NK-92 (cell line): ENCODE results near the gene PHF3.

Experiments
- DNase-seq: peaks from one replicate; lab custom pipeline; 2025; ENCODE audit not compliant: unreplicated experiment; lab: John Stamatoyannopoulos, UW

The PHF3 gene

GRCh38 chr6:63643862-63644261 is 8.3 kb downstream of the PHF3 start:
- no peak for DNase-seq

- DNase-seq = no peak
Observed at GRCh38 chr6:63644668-63645326, 9.2 kb downstream of the PHF3 start.

DNA sequence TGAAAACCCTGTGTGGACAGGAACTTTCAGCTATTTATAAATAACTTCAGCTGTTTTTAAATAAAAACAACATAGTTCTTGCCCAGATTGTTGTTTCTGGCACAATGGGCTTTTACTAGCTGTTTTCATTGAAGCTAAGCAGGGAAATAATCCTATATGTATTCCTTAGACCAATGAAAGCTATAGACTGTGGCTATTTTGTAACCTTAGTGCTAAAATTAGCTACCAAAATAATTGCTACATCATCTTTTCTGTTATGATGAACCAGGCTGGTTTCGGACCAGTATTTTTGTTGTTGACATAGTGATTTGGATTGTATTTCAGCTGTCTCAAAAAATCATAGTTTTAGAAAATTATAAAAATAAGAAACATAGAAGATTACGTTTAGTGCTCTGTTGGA is 13.7 kb downstream of the PHF3 start:
- DNase-seq = no peak

- DNase-seq = no peak
Observed at GRCh38 chr6:63649847-63650265, 14.3 kb downstream of the PHF3 start.

- no peak for DNase-seq
Observed at GRCh38 chr6:63652980-63653379, 17.4 kb downstream of the PHF3 start.

GRCh38 chr6:63660757-63661156 is 25.2 kb downstream of the PHF3 start:
- DNase-seq = no peak

- no peak for DNase-seq
Observed at GRCh38 chr6:63661769-63662168, 26.2 kb downstream of the PHF3 start.

DNA sequence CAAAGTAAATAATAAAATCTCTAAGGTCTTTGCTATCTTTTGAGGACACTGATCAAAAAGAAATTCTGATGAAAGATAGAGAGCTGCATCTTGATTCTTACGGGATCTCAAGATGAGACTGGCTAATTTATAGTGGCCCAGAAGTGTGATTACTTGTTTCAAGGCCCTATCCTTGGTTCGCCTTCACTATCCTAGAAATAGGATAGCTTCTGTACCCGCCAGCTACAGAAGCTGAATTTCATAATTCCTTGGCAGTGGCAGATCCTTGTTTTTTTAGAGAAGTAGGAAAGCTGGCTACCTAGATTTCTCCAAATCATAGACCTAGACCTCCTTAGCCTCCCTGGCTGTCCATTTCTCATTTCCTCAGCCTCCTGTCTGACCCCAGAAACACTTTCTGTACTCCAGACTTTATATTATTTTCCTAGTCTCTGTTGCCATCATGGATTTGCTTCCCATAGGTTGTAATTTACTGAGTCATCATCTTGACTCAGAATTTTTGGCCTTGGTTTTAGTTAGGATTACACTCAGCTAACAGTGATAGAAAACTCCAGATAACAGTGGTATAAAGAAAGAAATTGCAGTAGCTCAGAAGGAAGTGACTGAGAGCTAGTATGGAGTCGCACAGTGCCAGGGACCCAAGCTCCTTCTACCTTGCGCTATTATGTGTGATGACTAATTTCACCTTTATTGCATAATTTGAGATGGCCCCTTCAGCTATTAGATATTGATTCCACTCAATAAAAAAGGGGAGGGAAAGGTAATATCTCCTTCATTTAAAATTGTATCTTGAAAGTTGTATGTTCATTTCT is 27.7 kb downstream of the PHF3 start:
- DNase-seq = no peak

DNA sequence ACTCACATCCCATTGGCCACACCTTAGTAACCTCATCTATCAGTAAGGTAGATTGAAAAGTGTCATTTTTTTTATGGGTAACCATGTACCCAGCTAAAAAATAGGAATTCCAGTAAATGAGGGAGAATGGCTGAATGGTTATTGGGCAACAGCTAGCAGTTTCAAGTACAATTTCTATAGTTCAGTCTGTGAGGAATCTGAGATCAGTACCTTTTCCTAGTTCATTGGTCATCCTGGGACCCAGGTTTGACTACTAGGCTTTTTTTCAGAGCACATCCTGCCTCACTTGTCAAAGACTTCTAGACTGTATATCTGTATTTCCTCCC is 28.3 kb downstream of the PHF3 start:
- DNase-seq = no peak

DNA sequence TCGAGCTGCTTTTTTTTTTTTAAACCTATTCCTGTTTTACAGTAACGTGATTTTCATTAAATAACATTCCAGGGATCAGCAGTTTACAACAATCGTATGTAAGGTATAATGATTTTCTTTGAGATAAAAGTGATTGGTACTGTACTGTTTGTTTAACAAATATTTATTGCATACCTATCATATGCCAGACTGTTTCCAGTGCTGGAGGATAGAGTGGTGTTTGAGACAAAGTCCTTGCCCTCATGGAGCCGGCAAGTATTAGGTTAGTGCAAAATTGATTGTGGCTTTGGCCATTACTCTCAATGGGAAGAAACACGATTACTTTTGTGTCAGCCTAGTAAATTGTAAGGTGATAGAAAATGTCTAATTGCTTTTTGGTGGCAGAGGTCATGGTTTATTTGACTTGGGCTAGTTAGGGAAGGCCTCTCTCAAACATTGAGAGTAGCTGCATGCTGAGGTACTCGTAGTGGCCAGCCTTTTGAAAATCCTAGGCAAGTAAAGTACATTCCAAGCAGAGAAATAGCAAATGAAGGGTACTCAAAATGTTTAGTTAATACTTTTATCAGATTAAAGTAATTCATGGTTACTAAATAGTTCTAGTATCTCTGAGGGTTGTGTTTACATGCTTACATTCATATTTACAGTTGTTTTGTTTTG is 35.6 kb downstream of the PHF3 start:
- no peak for DNase-seq

DNA sequence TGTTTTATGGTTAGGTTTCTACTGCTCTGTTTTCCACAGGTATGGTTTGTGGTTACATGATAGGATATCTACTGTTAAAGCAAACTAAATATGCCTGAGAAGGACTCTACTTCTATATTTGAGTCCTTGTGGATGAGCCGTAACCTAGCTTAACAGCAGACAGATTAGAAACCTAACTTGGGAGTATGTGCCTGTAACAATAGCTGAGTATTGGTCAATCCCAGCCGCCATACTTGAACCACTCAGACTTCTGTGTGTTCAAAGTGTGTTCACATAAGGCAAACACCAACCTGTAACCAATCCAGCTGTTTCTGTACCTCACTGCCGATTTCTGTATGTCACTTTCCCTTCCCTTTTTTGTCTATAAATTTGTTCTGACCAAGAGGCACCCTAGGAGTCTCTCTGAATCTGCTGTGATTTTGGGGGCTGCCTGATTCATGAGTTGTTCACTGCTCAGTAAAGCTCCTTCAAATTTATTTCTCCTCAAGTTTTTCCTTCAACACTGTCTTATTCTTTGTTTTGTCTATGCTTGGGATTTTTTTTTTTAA is 37.1 kb downstream of the PHF3 start:
- DNase-seq = no peak

GRCh38 chr6:63673692-63674091 is 38.1 kb downstream of the PHF3 start:
- DNase-seq = no peak

DNA sequence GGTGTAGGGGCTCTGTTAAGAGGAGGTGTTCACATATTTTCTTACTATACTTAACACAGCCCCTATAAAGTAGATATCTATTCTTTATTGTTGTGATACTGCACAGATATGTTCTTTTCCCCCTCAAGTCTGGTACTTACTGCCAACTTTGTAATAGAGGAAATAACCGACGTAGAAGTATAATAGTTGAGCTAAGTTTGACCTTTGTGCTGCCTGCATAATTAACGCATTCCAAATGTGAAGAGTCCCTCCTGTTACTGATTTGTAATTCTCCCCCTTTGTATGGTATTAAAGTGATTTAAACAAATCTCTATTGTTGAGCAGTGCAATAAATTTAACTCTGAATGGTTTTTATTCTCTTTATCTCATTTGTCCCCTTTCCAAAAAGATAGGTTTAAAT is 39.0 kb downstream of the PHF3 start:
- DNase-seq = no peak

DNA sequence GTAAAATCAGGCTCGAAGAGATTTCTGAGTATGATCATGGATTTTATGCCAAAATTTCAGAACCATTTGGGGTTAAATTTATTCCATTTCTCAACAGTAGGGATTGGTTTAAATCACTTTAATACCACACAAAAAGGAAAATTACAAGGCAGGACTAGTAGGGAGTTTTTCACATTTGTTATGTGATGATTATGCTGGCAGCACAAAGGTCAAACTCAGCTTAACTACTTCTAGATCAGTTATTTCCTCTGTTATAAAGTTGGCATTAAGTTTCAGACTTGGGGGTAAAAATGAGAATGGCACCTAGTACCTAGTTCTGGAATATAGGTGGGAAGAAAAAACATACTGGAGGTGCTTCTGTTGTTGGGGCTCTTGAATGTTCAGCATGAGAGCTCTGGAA is 39.5 kb downstream of the PHF3 start:
- DNase-seq = no peak

GRCh38 chr6:63676412-63677114 is 41.0 kb downstream of the PHF3 start:
- no peak for DNase-seq

GRCh38 chr6:63677282-63677681 is 41.7 kb downstream of the PHF3 start:
- DNase-seq = no peak

DNA sequence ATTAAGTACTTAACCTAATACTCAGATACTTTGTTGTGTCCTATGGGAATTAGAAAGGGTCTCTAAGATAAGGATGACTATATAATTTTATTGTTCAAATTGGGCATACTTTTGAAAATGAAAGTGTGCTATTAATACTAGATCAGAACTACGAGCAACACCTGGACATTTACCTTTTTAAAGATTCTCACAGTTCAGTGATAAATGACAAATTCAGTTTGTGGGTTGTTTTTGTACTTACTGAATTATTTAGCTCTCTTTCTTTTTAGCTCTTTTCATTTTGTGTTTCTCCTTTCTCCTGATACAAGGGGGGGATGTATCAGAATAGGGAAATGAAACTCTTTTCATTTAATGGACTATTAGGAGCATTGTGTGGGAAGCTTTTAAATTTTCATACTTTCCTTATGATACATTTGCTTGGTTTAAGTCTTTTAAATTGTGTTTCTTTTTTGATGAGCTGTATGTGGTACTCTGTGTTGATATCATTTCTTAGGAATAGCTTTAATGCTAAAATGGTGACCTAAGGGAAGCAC is 47.5 kb downstream of the PHF3 start:
- DNase-seq = no peak

DNA sequence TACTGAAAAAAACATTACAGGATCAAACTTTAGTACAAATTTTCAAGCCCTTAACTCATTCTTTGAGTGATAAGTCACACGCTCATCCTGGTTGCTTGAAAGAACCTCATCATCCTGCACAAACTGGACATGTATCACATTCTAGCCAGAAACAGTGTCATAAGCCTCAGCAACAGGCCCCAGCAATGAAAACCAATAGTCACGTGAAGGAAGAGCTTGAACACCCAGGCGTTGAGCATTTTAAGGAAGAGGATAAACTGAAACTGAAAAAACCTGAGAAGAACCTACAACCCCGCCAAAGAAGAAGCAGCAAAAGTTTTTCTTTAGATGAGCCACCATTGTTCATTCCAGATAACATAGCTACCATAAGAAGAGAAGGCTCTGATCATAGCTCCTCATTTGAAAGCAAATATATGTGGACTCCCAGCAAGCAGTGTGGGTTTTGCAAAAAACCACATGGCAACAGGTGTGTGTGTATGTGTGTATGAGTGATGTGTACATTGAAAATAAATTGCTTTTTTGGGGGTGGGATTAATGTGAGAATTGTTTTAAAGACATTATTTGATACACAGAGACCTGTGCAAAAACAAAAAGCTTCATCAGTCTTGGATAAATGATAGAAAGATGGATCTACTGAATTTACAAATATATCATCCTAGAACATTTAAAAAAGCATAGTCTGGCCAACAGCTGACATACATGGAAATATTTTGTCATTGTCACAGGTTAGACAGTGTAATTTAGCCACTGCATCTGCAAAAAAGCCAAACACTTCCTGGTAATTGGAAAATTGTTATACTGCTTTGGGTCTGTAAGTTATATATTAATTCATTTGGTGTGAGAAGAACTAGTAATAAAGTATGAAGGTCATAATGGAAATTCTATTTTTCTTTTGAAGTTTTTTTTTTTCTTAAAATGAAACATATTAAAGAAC is 50.1 kb downstream of the PHF3 start:
- DNase-seq = no peak

- DNase-seq = no peak
Observed at GRCh38 chr6:63689421-63689820, 53.8 kb downstream of the PHF3 start.

DNA sequence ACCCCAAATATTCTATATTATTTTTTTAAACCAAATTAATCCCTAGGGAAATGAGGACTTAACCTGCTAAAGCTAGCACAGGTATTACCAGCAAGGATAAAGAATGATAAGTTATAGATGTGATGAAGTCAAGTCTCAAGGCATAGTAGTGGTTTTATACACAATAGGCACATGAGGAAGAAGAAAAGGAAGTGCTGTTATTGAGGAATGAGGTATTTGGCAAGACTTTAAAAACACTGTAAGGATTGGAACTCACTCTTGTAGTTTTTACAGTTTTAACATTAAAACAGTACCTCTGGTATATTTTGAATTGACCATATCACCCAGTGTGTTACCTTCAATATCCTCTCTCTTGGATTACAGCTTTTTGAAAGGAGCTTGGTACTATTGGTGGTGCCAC is 54.6 kb downstream of the PHF3 start:
- no peak for DNase-seq
